GM18867 (cell line): ENCODE results near the gene SBNO2.
"Not testable (repeated sequence)": the region's sequence is repeated elsewhere in the genome, so short reads cannot be mapped to it uniquely, and the experiment has no call there.

Source experiments
- ATAC-seq: cut with Tn5 transposase; IDR thresholded peaks from one replicate; pipeline ENCODE4 v1.9.1; 2021; ENCODE audit warnings: mild to moderate bottlenecking, moderate library complexity; ENCODE audit not compliant: unreplicated experiment

The SBNO2 gene

DNA sequence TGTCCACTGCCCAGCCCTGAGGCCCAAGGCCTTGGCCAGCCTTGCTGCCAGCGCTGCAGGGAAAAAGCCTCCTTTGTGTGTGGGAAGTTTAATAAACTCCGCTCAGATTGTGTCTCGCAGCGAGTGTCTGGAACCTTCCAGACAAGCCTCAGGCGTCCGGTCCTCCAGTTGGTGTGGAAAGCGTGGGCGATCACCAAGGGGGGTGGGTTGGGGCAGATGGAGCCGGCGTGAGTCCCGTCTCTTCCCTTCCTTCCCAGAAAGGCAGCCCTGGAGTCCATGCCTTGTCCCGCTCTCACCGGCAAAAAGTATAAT lies 36.1 kb upstream of the SBNO2 start:
- no peak for ATAC-seq

DNA sequence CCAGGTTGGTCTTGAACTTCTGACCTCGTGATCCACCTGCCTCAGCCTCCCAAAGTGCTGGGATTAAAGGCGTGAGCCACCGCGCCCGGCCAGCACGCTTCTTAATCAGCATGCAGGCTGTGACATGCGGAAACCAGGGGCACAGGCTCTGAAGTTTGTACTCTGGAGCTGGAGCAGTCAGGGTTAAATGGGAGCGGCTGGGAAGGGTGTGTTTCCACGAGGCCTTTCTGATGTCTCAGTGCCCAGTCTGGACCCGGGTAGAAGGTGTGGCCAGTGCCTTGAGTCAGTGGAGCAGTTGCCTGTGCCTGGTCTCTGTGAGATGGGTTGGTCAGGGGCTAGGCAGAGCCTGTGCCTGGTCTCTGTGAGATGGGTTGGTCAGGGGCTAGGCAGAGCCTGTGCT lies 34.8 kb upstream of the SBNO2 start:
- ATAC-seq = not testable (repeated sequence)

DNA sequence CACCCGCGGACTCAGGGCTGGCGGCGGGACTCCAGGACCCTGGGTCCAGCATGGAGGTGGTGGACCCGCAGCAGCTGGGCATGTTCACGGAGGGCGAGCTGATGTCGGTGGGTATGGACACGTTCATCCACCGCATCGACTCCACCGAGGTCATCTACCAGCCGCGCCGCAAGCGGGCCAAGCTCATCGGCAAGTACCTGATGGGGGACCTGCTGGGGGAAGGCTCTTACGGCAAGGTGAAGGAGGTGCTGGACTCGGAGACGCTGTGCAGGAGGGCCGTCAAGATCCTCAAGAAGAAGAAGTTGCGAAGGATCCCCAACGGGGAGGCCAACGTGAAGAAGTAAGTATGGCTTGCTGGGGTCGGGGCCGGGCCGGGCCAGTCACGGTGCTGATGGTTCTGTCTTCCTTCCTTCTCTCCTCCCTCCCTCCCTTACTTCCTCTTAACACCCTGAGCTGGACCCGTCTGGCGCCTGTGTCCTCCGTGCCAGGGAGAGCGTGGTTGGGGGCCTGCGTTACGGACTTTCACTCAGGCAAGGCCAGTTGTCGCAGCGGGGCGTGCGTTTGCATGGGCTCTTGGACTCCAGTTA lies 32.9 kb upstream of the SBNO2 start:
- no peak for ATAC-seq

DNA sequence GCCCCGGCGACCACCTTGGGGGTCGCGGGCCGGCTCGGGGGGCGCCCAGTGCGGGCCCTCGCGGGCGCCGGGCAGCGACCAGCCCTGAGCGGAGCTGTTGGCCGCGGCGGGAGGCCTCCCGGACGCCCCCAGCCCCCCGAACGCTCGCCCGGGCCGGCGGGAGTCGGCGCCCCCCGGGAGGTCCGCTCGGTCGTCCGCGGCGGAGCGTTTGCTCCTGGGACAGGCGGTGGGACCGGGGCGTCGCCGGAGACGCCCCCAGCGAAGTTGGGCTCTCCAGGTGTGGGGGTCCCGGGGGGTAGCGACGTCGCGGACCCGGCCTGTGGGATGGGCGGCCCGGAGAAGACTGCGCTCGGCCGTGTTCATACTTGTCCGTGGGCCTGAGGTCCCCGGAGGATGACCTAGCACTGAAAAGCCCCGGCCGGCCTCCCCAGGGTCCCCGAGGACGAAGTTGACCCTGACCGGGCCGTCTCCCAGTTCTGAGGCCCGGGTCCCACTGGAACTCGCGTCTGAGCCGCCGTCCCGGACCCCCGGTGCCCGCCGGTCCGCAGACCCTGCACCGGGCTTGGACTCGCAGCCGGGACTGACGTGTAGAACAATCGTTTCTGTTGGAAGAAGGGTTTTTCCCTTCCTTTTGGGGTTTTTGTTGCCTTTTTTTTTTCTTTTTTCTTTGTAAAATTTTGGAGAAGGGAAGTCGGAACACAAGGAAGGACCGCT lies 32.2 kb upstream of the SBNO2 start:
- ATAC-seq = no peak

DNA sequence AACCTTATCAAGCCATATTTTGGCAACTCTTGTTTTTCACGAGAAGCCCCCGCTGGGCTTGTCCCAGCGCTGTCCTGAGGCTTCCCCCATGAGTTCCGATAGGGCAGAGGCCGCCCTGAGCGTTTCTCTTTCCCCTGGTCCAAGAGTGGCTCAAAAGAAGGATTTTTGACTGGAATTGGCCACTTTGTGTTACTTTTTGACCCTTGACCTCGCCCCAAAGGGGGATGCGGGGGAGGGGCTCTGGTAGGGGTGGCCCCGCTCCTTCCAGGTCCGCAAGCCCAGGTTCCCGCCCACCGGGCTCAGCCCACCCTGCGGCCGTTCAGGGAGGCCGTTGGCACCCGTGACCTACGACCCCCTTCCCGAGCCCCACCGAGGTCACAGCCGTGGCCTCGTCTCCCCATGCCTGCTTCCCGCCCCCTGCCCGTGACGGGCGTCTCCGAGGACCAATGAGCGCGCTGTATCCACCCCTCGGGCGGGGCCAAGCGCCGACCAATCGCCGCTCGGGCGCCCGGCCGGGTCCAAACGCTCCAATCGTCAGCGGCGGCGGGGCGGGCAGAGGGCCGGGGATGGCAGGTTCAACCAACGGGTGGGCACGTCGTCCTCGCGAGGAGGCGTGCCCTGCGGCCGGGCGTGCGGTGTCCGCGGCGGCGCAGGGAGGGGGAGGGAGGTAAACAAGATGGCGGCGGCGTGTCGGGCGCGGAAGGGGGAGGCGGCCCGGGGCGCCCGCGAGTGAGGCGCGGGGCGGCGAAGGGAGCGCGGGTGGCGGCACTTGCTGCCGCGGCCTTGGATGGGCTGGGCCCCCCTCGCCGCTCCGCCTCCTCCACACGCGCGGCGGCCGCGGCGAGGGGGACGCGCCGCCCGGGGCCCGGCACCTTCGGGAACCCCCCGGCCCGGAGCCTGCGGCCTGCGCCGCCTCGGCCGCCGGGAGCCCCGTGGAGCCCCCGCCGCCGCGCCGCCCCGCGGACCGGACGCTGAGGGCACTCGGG lies 31.3 kb upstream of the SBNO2 start, which contains the start of gene STK11:
TSS of gene STK11 (plus strand) at position 665 of the 986 bp plus-strand sequence. CDS start 1,136 bp downstream, outside the sequence.
- peak; percentile 87 for ATAC-seq

DNA sequence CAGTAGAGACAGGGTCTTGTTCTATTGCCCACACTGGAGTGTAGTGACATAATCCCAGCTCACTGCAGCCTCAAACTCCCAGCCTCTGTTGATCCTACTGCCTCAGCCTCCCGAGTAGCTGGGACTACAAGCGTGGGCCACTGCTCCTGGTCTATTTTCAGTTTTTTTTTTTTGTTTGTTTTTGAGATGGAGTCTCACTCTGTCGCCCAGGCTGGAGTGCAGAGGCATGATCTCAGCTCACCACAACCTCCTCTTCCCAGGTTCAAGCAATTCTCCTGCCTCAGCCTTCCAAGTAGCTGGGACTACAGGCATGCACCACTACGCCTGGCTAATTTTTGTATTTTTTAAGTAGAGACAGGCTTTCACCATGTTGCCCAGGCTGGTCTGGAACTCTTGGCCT lies 26.5 kb upstream of the SBNO2 start:
- not testable (repeated sequence) for ATAC-seq

DNA sequence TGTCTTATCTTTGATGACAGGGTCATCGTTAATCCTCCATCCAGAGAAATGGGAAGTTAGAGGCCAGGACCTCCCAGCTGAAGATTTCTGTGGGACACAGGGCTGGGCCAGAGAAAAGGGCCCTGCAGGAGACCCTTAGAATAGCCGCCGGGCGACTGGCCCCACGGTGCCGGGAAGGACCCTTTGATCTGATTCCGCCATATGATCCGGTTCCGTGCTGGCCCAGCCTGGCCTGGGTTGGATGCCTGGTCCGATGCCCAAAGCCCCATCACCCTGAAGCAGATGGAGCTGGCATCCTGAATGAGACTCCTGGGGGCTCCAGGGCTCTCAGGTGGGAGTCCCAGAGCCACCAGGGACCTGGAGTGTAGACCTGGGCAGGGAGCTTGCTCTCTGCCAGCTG lies 25.5 kb upstream of the SBNO2 start:
- no peak for ATAC-seq

DNA sequence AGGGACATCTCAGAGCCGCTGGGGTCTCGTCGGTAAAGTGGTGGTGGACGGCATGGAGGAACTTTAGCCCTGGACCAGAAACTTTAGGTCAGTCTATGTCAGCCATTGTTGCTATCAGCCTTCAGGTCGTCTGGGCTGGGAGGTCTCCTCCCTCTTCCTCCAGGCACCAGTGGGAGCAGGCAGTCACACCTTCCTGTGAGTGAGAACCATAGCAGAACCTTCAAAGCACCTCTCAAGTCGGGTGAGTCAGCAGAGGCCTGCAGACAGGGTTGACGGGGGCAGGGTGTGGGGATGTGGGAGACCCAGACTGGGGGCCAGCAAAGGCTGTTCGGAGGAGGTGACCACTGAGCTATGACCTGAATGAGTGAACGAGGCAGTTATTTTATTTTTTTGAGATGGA lies 15.4 kb upstream of the SBNO2 start:
- no peak for ATAC-seq

DNA sequence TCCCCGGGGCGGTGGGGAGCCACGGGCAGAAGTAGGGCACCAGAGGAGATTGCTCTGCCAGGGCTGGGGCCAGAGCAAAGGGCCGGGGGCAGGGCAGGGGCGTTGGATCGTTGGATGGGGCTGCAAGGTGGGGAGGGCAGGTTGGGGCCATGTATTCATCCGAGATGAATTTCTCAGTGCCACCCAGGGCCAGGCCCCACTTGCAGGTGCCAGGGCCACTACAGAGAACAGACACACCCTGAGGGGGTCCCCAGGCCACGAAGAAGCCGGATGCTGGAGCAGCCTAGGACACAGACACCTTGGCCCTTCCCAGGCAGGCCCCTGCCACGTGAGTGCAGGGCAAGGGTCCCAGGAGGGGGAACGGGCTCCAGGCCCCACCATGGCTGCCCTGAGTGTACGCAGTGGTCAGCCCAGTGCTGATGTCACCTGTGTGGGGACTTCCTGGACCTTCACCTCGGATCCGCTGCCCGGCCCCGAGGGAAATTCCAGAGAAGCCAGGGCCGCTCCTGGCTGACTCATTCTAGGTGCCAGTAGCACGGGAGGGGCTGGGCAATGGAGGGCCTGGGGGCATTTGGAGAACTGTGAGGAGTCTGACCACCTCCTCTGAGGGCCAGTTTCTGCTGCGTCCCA lies 9.6 kb upstream of the SBNO2 start:
- no peak for ATAC-seq

DNA sequence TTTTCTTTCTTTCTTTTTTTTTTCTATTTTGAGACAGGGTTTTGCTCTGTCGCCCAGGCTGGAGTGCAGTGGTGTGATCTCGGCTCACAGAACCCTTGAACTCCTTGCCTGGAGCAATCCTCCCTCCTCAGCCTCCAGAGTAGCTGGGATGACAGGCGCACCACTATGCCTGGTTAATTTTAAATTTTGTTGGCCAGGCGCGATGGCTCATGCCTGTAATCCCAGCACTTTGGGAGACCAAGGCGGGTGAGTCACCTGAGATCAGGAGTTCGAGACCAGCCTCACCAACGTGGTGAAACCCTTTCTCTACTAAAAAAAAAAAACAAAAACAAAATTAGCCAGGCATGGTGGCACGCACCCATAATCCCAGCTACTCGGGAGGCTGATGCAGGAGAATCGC lies 8.7 kb upstream of the SBNO2 start:
- no peak for ATAC-seq

DNA sequence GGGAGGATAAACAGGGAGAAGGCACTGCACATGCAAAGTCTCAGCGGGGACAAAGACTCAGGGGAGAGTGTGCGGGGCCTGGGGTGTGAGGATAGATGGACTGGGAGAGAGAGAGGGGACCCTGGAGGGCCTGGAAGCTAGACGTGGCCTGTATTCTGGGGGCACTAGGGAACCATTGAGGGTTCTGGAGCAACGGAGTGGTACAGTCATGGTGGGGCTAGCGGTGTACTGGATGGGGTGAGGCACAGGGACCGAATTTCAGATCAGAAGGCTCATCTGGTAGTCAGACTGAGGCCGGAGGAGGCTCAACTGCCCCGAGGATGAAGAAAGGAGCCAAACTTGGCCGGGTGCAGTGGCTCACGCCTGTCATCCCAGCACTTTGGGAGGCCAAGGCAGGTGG lies 8.0 kb upstream of the SBNO2 start:
- no peak for ATAC-seq

DNA sequence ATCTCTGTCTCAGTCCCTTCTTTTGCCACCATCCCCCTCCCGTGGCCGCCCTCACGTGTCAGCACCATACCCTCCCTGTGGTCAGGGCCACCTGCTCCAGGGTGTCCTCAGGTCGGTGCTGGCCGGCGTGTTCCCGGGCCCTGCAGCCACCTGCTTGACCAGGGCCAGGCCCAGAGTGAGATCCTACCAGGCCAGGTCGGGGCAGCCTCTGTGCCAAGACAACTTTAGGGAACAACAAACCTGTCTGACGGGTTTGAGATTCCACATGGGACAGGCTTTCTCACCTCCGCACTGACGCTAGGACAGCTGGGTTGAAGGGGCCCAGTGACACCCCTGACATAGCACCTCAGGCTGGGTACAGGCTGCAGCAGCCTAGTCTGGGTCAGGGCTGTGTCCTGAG lies 7.5 kb upstream of the SBNO2 start:
- ATAC-seq = no peak

DNA sequence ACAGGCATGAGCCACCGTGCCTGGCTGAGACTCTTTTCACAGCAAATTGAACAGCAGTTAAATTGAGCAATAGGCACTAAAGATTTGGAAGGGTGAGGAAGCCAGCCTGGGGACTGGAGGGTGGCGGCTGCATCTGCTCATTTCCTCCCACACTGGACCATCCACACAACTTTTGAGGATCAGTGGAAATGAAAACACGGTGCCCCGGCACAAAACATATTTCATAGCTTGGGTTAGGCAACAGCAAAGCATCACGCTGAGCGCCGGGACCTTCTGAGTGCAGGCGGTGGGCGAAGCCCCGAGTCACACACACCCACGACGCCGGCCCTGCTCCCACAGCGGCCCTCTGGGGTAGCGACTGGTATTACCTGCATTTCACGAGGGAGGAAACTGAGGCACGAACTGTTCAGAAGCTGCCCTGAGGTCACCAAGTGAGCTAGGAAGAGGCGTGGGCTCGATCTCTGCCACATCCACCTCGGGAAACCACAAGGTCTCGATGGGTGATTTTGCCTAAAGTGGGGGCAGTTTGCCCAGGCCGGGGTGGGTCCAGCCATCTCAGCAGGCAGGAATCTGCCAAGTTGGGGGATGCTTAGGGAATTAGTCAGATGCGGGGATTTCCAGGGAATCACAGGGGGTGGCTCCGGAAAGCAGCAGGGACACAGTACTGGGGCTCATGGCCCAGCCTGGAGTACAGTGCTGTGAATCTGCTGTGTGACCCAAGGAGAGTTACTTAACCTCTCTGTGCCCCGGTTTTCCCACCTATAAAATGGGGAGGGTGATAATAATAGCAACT lies 3.5 kb upstream of the SBNO2 start:
- no peak for ATAC-seq

DNA sequence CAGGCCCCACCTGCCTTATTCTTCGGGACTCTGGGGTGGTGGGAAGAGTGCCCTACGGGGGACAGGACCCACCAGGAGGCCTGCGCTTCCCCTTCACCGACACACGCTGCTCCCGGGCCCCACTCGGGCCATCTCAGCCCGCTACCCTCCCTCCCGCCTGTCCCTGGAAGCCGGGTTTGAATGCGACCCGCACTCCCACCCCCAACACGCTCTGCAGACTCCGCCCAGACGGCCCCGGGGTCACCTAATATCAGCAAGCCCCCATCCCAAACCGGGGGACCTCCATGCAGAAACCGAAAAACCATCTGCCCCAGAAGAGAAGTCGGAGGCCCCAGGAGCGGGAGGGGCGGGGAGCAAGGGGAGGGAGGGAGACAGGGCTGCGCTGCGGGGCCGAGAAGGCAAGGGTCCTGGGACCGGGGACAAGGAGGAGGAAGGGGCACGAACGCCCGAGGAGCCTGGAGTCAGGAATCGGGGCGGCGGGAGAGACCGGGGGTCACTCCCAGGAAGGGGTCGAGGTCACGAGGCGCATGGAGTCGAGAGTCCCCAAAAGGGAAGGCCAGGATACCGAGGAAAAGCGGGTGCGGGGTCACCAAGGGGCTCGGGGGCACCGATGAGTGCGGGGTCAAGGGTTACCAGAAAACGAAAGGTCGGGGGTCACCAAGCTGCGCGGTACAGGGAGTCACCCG lies 766 bp downstream of the SBNO2 start:
- ATAC-seq = peak; percentile 12

DNA sequence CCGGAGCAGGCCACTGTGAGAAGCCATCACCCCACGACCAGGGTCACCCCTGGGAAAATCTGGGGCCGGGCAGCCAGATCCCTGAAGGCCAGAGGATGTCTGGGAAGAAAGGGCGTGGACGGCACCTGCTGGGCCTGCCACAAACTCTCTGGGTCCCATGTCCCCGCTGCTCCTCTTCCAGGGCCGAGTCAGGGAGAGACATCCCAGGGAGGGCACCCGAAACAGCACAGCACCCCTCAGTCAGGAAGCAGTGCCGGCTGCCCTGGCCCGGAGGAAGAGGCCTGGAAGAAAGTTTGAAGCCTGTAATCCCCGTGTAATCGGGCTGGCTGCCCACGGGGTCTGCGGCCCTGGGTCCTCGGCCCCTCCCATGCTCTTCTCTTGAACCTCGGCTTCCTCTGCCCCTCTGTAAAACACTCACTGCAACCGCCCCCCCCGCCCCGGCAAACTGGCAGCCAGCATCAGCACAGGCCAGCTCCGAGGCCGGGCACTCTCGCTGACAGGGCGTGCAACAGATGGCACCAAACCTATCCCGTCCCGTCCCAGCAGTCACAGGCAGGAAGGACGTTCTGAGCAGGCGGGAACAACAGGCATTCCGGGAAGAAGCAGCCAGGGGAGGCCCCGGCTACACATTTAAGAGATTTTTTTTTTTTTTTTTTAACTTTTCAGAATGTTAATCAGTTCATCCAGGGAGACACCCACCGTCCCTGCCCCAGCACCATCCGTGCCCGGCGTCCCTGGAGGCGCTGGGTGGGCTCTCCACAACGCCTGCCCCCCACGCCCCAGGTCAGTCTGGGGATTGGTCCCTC lies 1.5 kb downstream of the SBNO2 start:
- ATAC-seq = no peak

DNA sequence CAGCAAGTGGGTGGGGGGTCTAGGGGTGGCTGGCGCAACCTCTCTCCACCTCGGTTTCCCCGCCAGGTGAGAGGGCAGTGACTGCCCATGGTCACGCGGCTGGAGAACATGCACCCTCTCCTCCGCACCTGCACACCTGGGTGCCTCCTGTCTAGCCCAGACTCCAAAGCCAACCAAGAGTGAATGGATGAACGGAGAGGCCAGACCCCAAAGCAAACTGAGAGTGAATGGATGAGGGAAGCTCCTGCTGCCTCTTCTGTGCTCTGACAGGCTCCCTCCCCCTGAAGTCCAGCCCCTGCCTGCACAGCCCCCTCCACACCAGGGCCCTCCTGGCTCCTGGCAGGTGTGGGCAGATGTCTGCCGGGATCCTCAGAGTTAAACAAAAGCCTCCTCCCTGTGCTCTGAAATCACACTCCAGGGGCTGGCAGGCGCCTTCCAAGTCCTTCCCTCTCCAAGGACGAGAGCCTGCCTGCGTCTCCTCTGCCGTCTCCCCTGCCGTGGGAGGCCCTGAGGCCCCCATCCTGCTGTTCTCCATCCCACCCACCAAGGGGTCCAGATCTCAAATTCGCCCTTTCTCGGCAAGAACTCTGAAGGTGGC lies 2.2 kb downstream of the SBNO2 start:
- ATAC-seq = no peak

DNA sequence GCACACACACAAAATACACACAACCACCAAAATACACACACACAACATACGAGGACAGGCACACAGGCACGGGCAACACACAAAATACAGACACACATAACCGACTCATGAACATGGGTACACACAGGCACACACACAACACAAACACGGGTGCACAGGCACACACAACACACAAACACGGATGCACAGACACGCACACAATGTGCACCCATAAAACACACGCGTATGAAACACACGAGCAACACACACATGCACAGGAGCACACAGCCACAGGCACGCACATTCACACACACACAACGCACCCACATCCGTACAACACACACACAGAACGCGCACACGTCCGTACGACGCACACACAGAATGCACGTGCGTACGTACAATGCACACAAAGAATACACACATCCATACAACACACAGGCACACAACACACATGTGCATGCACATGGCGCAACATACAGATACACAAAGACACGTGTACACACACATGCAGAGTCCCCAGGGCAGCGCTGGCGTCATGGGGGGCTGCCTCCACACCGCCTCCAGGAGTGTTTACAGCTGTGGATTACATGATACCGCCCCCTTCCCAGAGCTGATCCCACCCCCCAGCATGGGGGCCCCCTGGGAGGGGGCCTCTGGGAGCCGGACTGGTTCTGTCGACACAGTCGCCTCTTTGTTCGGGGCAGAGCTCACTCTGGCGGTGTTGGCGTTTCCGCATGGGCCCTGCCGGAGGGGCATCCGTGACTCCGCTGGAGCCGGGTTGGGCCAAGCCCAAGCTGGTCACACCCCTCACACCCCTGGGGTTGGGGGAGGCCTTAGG lies 2.9 kb downstream of the SBNO2 start:
- ATAC-seq = no peak
